NCI-H146 treated with DMSO at 0.1 percent for 48 hours (cell line): Measurements from ENCODE around the gene ETV3L.

Experiments used
- DNase-seq: peaks from one replicate; lab custom pipeline; 2025; ENCODE audit not compliant: unreplicated experiment; lab: John Stamatoyannopoulos, UW

Gene ETV3L

GRCh38 chr1:157132616-157133167 is 33.1 kb upstream of the ETV3L start:
- no peak for DNase-seq

- DNase-seq, result no peak
Observed at GRCh38 chr1:157132111-157132510, 32.5 kb upstream of the ETV3L start.

DNA sequence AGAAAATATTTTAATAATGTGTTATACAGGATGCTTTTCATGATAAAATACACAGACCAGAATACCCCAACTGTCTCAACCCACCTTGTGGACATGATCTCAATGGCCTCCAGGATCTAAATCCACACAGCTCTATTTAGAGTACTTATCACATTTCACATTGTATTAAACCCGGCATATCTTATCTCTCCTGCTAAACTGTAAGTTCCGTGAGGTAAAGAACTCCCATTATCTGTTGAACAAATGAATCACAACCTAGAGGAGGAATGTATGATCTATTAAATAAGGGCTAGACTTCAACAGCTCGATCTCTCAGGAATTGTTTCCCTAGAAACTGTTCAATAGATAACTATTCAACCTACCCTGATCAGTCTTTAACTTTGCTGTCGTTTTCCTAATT is 31.7 kb upstream of the ETV3L start:
- DNase-seq, result no peak

GRCh38 chr1:157124855-157125254 is 25.2 kb upstream of the ETV3L start:
- no peak for DNase-seq

- no peak for DNase-seq
Observed at GRCh38 chr1:157119448-157119847, 19.8 kb upstream of the ETV3L start.

DNA sequence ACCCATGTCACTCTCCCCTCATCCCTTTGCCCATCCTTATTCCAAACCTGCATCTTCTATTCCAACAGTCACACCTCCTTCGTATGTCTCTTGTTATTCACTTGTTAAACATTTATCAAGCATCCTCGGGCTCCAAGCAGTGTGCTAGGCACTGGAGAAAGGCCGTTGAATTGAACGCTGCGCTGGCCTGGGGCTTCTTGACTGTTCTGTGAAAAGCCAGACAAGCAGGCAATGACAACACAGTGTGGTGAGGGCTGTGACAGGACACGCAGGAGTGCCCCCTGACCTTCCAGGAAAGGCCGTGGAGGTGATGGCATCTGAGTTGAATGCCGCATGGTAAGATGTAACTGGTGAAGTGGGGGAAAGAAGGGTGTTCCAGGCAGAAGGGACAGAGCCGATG is 19.4 kb upstream of the ETV3L start:
- no peak for DNase-seq

GRCh38 chr1:157117527-157118057 is 18.0 kb upstream of the ETV3L start:
- DNase-seq, result no peak

GRCh38 chr1:157116737-157117103 is 17.1 kb upstream of the ETV3L start:
- no peak for DNase-seq

DNA sequence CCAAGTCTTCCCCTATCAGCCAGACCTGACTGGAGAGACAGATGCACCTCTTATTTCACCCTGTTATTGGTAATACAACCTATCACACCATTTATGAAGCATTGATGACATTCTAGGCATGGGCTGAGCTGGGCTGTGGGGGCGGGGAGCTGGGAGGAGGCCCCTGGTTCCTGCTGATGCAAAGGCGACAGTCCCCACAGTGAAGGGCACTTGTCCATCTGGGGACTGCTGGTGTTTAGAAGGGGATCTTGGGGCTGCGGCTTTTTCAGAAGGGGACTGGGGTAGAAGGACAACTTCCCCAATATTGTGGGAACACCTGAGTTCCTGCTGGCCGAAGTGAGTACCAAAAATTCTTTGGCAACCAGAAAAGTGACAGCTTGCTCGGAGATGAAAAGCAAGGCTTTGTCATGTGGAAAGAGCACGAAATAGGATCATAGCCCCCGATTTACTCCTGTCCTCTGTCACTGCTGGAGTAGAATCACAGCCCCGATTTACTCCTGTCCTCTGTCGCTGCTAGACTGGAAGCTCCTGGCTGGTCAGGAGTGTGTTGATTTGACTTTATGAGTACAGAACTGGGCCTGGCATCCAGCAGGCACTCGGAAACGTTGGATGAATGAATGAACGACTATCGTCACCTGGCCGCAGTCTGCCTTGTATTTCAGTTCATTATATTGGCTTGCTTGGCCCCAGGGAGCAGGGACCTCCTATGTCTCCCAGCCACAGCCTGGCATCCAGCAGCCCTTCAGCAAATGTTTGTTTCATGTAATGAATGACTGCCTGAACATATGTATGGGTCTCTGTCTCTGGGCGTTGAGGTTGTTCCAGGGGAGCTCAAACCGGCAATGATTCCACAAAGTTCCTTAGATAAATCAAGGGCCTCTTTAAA is 16.5 kb upstream of the ETV3L start:
- no peak for DNase-seq

GRCh38 chr1:157115429-157115838 is 15.8 kb upstream of the ETV3L start:
- no peak for DNase-seq

GRCh38 chr1:157114183-157115121 is 14.8 kb upstream of the ETV3L start:
- no peak for DNase-seq

DNA sequence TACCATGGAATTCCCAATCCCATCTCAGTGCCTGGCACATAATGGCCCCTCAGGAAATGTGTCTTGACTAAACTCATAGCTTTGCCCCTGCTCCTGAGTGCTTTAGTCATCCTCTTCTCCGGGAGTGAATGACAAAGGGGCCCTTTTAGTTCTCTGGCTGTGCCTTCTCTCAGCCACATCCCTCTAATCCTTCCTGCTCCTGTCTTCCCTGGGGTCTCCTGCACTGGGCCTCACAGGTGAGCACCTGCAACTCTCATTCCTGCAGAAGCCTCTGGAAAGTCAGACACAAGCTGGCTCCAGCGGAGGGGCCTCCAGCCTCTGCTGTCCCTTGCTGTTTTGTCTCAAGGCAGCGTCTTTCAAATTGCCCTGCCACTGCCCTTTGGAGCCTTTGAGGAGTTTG is 14.0 kb upstream of the ETV3L start:
- no peak for DNase-seq

GRCh38 chr1:157113106-157113505 is 13.5 kb upstream of the ETV3L start:
- DNase-seq, result no peak

DNA sequence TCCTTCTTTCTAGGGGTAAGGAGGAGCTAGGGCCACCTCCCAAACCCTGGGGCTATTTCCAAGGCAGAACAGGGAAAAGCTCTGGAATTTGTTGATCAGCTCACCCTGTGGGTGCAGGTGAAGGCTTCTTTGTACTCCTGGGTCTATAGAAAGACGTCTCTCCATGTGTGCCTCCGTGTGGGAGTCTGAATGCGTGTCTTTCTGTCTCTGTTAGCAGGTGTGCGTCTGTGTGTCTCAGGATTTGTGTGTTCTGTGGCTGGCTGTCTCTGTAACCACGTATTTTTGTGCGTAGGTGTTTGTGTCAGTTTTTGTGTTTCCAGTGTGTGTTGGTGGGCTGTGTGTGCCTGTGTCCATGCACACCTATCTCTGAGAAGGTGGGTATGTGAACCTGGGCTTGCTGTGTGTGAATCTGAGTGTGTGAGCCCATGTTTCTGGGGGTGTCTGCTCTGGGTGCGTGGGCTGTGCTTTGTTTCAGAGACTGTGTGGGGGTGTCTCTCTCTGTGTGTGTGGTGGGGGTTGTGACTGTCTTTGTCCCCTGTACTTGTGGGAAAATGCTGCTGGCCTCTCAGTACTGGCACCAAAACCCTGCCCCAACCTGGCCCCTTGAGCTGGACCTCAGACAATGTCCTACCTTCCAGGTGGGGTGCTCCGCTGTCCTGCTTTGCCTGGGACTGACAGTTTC is 12.7 kb upstream of the ETV3L start:
- DNase-seq, result no peak

DNA sequence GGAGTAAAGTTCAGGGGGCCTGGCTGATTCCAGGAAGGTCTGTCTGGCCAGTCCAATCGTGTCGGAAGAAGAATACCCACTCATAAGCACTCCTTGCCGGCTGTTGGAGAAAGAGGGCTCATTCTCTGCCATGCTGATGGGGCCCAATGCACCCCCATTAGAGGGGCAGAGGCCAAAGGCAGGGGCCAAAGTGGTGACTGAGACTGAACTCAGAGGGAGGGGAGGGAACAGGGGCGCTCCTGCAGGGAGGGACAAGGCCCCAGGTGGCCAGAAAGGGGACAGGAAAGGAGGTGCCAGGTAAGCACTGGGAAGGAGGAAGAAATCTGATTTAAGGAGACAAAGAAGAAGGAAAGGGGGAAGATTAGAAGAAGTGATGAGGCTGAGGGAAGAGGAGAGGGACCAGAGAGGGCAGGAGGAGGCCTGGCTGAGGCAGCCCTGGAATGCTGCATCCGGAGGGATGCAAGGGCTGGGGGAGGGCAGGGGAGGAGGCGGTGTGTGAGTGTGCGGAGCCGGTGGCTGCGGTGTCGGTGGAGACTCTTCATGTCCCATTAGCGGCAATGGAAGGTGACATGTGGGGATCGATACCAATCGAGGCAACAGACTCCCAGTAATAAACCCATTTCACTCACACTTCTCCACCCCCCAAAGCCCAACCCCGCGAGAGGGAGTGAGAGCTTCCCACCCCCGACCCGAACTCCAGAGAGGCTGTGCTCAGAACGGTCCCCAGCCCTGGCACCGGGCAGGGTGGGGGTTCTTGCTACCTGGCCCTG is 12.0 kb upstream of the ETV3L start:
- DNase-seq, result no peak

DNA sequence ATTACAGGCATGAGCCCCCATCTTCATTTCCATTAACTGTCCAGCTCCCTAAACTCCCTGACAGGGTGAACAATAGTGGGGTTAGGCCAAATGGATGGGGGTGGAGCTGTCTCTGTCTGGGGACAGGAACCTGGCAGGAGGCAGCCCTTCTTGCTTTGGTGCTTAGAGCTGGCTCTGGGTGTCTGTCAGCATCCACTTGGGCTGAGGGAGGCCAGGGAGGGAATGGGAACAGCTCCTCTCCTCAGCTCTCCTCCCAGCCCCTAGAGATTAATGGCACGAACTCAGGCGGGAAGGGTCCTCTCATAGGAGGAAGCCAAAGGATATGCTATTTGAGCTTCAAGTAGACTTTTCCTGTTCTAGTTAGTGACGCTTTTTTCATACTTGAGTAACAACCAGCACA is 11.1 kb upstream of the ETV3L start:
- no peak for DNase-seq

- DNase-seq, result no peak
Observed at GRCh38 chr1:157110003-157110402, 10.4 kb upstream of the ETV3L start.

- DNase-seq, result no peak
Observed at GRCh38 chr1:157108448-157108847, 8.8 kb upstream of the ETV3L start.

DNA sequence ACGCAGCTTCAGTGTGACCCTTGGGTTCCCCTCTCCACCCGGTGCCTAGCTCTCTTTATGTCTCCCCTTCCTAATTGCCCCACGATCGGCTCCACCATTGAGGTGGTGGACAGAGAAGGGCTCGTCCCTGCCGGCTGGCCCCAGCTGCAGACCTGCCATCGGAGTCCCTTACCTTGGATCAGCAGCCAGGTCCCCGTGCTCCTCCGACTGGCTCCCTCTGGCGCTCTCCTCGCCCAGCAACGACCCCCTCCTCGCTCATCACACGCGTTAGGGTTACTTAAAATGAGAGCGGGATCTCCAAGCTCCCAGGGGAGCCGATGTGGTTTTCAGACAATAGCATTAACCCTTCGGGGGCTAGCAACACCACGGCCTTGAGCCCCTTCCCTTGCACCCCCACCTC is 8.1 kb upstream of the ETV3L start:
- no peak for DNase-seq

GRCh38 chr1:157106813-157107189 is 7.2 kb upstream of the ETV3L start:
- DNase-seq, result no peak
